ENCODE results near the gene ABL1.
"Not testable (repeated sequence)": the region's sequence is repeated elsewhere in the genome, so short reads cannot be mapped to it uniquely, and the experiment has no call there.

Gene ABL1

GRCh38 chr9:130834371-130835336 is at the start of gene ABL1:
Gene ABL1 (plus strand): TSS chr9:130835254. CDS start chr9:130835447, 193 bp downstream.
- DNase-seq (ENCODE audit: low read depth), result peak; percentile 61

GRCh38 chr9:130785940-130786508 is 49.0 kb upstream of the ABL1 start:
- no peak for DNase-seq (ENCODE audit: low read depth)

DNA sequence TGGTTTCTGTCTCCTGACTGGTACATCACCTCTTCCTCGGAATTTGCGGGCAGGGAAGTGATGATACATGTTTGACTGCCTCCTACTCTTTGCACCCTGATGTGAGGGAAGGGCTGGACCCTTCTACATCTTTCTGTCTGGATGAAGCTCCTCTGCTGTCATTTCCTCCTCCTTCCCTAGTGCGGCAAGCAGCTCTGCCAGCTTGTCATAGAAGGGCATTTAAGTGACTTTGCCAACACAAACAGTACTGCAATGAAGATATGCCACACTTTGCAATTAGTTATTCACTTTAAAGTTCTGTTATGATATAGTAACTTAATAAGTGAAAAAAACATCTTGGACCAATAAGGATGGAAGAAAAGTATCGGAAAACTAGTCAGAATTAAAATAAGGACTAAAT is 48.5 kb upstream of the ABL1 start:
- DNase-seq (ENCODE audit: low read depth), result no peak

GRCh38 chr9:130789747-130790672 is 45.0 kb upstream of the ABL1 start:
- no peak for DNase-seq (ENCODE audit: low read depth)

- no peak for DNase-seq (ENCODE audit: low read depth)
Observed at GRCh38 chr9:130791303-130791894, 43.7 kb upstream of the ABL1 start.

DNA sequence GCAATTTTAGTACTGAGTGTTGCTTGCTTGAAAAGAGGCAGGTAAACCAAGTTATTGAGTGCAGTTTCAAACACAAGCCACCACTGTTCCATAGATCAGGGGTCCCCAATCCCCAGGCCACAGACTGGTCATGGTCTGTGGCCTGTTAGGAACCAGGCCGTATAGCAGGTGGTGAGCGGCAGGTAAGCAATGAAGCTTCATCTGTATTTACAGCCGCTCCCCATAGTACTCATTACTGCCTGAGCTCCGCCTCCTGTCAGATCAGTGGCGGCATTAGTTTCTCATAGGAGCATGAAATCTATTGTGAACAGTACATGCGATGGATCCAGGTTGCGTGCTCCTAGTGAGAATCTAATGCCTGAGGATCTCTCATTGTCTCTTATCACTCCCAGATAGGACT is 41.5 kb upstream of the ABL1 start:
- no peak for DNase-seq (ENCODE audit: low read depth)

DNA sequence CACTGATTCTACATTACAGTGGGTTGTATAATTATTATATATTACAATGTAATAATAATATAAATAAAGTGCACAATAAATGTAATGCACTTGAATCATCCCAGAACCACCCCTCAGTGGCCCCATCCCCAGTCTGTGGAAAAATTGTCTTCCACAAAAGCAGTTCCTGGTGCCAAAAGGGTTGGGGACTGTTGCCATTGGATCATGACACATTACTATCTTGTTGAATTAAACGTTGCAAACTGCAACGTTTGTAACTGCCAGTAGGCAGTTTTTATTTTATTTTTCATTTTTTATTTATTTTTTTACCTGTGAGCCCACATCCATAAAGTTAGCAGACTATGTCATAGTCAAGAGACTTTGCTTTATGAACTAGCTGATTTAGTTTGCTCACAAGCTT is 41.0 kb upstream of the ABL1 start:
- DNase-seq (ENCODE audit: low read depth), result not testable (repeated sequence)

DNA sequence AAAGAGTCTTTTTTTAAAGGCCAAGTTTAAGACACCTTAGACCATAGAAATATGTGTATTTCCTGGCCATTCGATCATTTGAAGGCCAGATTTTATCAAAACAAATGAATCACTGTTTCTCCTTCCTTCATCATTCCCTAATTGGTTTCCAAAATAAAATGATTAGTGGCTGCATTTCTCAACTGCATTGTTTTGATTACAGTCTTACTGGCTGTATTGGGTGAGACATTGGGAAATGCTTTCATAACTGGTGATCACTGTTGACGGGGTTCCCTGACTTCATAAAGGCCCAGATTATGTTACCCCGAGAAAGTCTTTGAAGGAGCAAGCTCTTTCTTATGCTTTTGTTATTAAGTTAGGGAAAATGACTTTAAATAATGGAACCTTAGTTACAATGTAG is 40.6 kb upstream of the ABL1 start:
- peak; percentile 58 for DNase-seq (ENCODE audit: low read depth)

DNA sequence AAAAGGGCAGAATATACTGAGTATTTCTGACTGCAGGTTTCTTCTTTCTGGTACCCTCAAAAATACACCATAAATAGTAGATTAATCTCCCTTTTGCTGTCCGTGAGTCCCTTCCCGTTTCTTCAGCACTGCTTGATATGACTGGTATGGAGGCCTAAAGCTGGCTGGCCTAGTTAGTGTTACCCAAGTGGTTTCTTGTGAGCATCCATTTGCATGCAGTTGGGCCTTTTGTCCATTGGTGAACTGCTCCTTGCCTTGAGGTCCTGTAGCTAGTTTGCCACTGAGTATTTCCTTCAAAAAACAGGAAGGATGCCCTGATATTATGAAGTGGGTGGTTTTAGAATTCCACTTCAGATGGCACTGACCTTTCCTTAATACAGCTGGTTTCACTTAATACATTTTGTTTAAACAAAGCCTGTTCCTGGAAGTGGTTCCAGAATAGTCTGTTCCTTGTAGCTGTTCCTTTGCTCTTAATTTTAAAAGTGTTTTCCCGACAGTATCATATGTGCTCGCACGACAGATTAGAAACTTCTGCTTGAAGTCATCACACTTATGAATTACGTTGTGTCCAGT is 40.0 kb upstream of the ABL1 start:
- no peak for DNase-seq (ENCODE audit: low read depth)

DNA sequence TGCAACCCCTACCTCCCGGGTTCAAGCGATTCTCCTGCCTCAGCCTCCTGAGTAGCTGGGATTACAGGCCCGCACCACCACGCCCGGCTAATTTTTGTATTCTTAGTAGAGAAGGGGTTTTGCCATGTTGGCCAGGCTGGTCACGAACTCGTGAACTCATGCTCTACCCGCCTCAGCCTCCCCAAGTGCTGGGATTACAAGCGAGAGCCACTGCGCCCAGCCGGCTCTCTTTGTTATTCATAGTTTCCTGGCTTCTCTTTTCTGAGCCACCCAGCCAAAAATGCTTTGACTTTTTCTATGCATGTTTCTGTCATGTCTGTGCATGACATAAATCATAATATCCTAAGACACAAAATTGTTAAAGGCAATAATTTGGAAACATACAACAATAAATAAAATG is 31.9 kb upstream of the ABL1 start:
- DNase-seq (ENCODE audit: low read depth), result not testable (repeated sequence)

DNA sequence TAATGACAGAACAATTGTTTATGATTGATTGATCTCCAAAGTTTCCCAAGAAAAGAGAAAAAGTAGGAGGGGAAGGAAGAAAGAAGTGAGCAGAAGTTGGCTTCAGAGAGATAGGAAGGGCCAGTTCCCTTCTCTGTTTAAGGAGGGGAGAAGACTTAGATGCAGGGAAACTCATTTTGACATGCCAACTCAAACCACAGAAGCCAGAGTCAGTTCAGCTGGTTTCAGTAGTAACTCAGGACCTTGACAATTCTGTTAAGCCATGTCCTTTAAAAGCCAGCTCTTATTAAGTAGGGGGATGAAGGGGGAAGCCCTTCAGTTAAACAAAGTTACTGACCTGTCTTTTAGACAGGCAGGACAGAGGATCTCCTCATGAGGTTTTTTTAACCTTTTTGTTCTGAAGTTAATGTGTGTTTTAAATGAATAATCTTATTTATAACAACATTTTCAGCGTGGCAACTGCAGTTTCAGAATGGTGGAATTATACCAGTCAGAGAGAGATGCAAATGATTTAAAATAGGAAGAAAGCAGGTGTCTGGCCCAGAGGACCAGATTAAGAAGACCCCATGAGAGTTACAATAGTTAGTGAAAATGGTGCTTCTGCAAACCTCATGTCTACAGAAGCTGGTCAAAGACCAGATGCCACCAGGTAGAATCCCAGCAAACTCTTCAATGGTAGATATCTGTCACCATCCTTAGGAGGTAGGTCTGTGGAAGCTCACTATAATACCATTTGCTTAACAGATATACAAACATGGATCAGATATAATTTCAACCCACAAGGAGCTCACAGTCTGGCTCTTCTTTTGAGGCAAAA is 29.3 kb upstream of the ABL1 start:
- DNase-seq (ENCODE audit: low read depth), result no peak

DNA sequence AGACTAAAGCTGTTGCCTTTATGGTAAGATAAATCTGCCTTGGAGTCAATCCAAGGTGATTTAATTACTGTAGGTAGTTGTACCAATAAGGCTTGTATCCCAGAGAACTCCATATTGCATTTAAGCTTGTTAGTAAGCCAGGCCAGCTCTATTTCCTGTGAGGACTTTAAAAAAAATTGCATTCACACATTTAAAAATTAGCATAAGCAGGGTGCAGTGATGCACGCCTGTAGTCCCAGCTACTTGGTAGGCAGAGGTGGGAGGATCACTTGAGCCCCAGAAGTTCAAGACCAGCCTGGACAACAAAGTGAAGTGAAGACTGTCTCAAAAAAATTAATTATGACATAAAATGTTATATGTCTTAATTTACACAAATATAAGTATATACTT is 28.7 kb upstream of the ABL1 start:
- no peak for DNase-seq (ENCODE audit: low read depth)

- no peak for DNase-seq (ENCODE audit: low read depth)
Observed at GRCh38 chr9:130810609-130811136, 24.4 kb upstream of the ABL1 start.

- no peak for DNase-seq (ENCODE audit: low read depth)
Observed at GRCh38 chr9:130815242-130815808, 19.7 kb upstream of the ABL1 start.

DNA sequence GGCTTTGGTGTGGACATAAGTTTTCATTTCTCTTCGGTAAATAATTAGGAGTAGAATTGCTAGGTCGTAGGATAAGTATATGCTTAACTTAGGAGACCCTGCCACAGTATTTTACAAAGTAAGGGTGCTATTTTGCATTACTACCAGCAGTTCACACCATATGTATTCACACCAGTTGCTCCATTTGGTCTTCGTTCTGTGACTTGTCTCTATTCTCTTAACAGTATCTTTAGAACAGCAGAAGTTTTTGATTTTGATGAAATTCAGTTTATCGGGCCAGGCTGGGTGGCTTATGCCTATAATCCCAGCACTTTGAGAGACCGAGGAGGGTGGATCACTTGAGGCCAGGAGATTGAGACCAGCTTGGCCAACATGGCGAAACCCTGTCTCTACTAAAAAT is 17.1 kb upstream of the ABL1 start:
- DNase-seq (ENCODE audit: low read depth), result no peak

DNA sequence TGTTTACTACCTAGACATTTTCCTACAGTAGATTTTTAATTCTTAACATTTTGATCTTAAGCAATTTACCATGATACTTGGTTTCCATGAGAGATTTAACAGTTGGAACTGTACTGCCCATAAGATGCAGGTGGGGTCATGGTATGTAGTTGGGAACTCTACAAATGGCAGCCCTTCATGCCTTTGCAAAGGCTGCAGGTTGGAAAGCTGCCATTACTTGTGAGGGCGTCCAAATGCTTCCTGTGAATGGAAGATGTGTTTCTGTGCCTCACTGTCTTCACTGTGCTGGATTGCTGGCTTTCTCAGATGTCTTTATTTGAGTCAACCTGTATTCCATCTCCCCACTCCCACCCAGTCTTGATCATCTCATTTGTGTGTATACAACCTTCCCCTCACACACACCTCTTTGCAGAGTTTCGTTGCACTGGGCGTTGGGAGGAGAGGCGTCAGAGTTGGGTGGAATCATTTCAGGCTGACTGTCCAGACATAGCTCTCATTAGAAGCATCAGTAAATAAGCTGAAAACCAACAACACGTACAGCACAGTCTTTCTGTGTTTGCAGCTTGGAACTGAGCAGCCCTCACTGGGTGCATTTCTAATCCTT is 14.8 kb upstream of the ABL1 start:
- DNase-seq (ENCODE audit: low read depth), result no peak

GRCh38 chr9:130823435-130823834 is 11.6 kb upstream of the ABL1 start:
- no peak for DNase-seq (ENCODE audit: low read depth)

- DNase-seq (ENCODE audit: low read depth), result no peak
Observed at GRCh38 chr9:130824079-130824478, 11.0 kb upstream of the ABL1 start.

DNA sequence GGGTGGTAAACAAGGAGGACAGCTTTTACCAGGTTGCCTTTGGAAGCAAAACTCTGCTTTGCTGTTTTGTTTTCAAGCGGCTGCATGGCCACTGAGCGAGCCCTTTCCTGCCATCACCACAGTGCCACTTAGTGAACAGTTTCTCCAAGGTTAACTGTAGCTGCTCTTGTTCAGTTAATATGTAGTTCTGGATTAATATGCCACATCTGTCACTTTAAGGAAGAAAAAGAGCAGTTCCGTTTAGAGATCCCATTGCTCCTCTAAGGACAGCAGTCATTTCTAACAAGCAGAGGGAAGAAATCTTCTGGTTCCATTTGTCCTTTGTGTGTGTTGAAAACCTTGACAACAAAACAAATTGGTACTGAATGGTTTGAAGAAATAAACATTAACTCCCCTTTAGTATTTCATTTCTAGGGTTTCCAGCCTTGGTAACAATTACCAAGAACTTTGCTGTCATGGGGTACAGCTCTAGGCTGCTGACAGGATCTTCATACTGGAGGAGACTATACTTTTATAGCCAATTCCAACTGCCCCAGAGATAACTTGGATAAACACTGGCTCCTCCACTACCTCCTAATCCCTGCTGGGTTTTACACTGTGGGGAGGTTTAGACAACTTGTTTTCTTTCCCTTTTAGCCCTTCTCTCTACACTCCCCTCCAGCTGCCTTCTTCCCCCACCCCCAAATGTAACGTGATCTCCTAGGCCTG is 10.3 kb upstream of the ABL1 start:
- peak; percentile 25 for DNase-seq (ENCODE audit: low read depth)
